Measurements from ENCODE around the gene RSPH10B2. TPM values are rescaled to one million over a fixed set of nuclear protein-coding genes. Genes with fewer than 3 reads are reported as not detected.

The RSPH10B2 gene
- total and polyA plus RNA-seq, 9 of the 15 experiments (the other 6 are each of a cell fraction or from before 2014, with no cell fraction given): 0.04 to 0.11 (median 0.08) TPM; not detected in 5

DNA sequence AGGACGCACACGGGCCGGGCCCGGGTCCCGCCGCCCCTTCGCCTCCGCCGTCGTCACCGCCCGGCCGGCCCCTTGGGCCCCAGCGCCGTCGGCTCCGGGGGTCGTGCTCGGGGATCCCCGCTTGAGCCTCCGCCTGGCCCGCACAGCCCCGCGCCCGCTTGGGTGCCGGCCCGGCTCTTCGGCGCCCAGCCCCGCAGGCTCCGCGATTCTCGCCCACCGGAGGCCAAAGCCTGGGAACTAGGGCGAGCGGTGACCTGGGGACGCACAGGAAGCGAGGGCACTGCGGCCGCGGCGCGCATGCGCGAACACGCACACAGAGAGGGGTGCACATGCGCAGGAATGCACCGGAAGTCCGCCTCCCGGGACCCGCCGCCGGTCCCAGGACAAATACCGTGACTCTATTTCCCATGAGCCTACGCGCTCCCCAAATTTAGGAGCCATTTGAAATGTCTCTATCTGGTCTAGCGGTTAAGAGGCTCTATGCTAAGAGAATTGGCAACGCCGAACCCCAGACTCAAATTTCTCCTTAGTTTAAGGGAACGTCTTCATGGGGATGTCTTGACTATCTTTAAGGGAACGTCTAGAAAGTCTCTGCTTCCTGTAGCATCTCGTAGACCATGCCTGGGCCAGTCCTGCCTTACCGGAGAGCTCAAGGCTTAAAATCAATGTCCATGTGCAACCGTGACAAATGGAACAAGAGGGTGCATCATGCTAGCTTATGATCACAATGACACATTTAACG lies 47.1 kb upstream of the RSPH10B2 start, which contains the start of gene ZNF12 (continued):
- TF ChIP-seq, protein P1, sequence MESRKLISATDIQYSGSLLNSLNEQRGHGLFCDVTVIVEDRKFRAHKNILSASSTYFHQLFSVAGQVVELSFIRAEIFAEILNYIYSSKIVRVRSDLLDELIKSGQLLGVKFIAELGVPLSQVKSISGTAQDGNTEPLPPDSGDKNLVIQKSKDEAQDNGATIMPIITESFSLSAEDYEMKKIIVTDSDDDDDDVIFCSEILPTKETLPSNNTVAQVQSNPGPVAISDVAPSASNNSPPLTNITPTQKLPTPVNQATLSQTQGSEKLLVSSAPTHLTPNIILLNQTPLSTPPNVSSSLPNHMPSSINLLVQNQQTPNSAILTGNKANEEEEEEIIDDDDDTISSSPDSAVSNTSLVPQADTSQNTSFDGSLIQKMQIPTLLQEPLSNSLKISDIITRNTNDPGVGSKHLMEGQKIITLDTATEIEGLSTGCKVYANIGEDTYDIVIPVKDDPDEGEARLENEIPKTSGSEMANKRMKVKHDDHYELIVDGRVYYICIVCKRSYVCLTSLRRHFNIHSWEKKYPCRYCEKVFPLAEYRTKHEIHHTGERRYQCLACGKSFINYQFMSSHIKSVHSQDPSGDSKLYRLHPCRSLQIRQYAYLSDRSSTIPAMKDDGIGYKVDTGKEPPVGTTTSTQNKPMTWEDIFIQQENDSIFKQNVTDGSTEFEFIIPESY (CRISPR knock-in tag; IDR thresholded peaks at IDR 0.05): no peak
- TF ChIP-seq KHSRP (IDR thresholded peaks at IDR 0.05): no peak
- peak in 1 of 2 experiments; percentile 94 for TF ChIP-seq NCOA2 (IDR thresholded peaks at IDR 0.05; ENCODE audit: partially characterized antibody in 2 of 2)
- TF ChIP-seq HDAC6 (IDR thresholded peaks at IDR 0.05; ENCODE audit: low read depth, low read length): no peak
- TF ChIP-seq GATA2 (CRISPR knock-in tag; IDR thresholded peaks at IDR 0.05): no peak
- no peak for TF ChIP-seq NFE2L1 (tag; IDR thresholded peaks at IDR 0.05; ENCODE audit: borderline replicate concordance, low read depth)
- TF ChIP-seq, protein P2, sequence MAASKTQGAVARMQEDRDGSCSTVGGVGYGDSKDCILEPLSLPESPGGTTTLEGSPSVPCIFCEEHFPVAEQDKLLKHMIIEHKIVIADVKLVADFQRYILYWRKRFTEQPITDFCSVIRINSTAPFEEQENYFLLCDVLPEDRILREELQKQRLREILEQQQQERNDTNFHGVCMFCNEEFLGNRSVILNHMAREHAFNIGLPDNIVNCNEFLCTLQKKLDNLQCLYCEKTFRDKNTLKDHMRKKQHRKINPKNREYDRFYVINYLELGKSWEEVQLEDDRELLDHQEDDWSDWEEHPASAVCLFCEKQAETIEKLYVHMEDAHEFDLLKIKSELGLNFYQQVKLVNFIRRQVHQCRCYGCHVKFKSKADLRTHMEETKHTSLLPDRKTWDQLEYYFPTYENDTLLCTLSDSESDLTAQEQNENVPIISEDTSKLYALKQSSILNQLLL (CRISPR knock-in tag; IDR thresholded peaks at IDR 0.05; ENCODE audit: borderline replicate concordance): no peak
- TF ChIP-seq, protein P3, sequence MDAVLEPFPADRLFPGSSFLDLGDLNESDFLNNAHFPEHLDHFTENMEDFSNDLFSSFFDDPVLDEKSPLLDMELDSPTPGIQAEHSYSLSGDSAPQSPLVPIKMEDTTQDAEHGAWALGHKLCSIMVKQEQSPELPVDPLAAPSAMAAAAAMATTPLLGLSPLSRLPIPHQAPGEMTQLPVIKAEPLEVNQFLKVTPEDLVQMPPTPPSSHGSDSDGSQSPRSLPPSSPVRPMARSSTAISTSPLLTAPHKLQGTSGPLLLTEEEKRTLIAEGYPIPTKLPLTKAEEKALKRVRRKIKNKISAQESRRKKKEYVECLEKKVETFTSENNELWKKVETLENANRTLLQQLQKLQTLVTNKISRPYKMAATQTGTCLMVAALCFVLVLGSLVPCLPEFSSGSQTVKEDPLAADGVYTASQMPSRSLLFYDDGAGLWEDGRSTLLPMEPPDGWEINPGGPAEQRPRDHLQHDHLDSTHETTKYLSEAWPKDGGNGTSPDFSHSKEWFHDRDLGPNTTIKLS (IDR thresholded peaks at IDR 0.05; ENCODE audit: borderline replicate concordance, low read depth): peak; percentile 58; the same call in 1 of the 2 replicates
- TF ChIP-seq PTBP1 (IDR thresholded peaks at IDR 0.05; ENCODE audit: low read depth, low read length): no peak
- TF ChIP-seq NCOA6 (IDR thresholded peaks at IDR 0.05): no peak
- TF ChIP-seq, protein P4, sequence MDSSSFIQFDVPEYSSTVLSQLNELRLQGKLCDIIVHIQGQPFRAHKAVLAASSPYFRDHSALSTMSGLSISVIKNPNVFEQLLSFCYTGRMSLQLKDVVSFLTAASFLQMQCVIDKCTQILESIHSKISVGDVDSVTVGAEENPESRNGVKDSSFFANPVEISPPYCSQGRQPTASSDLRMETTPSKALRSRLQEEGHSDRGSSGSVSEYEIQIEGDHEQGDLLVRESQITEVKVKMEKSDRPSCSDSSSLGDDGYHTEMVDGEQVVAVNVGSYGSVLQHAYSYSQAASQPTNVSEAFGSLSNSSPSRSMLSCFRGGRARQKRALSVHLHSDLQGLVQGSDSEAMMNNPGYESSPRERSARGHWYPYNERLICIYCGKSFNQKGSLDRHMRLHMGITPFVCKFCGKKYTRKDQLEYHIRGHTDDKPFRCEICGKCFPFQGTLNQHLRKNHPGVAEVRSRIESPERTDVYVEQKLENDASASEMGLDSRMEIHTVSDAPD (CRISPR knock-in tag; IDR thresholded peaks at IDR 0.05): no peak
- TF ChIP-seq SMAD3 (CRISPR knock-in tag; conservative IDR thresholded peaks at IDR 0.05): no peak
- no peak for TF ChIP-seq CBFA2T3 (IDR thresholded peaks at IDR 0.05)
- no peak for TF ChIP-seq CSDE1 (IDR thresholded peaks at IDR 0.05)
- TF ChIP-seq NR4A1 (CRISPR knock-in tag; IDR thresholded peaks at IDR 0.05): no peak
- TF ChIP-seq NR4A1 (tag; IDR thresholded peaks at IDR 0.05): no peak
- no peak for TF ChIP-seq STAT5B (CRISPR knock-in tag; IDR thresholded peaks at IDR 0.05)
- TF ChIP-seq CBX1 (IDR thresholded peaks at IDR 0.05; ENCODE audit: low read depth): 0 out of 2 replicates have a peak, but pooled peaks have one; percentile 15
- 0 out of 2 replicates have a peak, but pooled peaks have one; percentile 26 for TF ChIP-seq NCOR1 (IDR thresholded peaks at IDR 0.05)
- TF ChIP-seq JUNB (CRISPR knock-in tag; conservative IDR thresholded peaks at IDR 0.05): no peak
- TF ChIP-seq PTRF (tag; IDR thresholded peaks at IDR 0.05): no peak
- no peak for TF ChIP-seq RFX7 (CRISPR knock-in tag; IDR thresholded peaks at IDR 0.05)
